SK-N-SH (cell line): ENCODE results near the gene APH1B. TPM values are rescaled to one million over a fixed set of nuclear protein-coding genes. Genes with fewer than 3 reads are reported as not detected.

Experiments
- CTCF ChIA-PET: fragments of 300-600, 350-600 bp; formaldehyde crosslinking; extraction: SDS; loops from one replicate; lab custom pipeline; 2021; lab: Yijun Ruan, JAX
- POLR2A ChIA-PET: fragments of 350-600 bp; sonication (Branson Sonifier 250); formaldehyde crosslinking; extraction: SDS; loops from one replicate; lab custom pipeline; 2020; ENCODE audit warnings: antibody characterized with exemption, inconsistent platforms; lab: Yijun Ruan, JAX
- DNase-seq: peaks from one replicate; pipeline ENCODE4 v3.0.0; 2012
- H2AFZ ChIP-seq: fragments of 200-600 bp; sonication (generic); 2 replicates; pipeline ENCODE4 v1.8.1; 2016; ENCODE audit warnings: antibody characterized with exemption, mild to moderate bottlenecking, low read depth
- H3F3A ChIP-seq: fragments of 200-600 bp; sonication (generic); replicated peaks from 2 replicates; pipeline ENCODE3; 2016; ENCODE audit warnings: antibody characterized with exemption, mild to moderate bottlenecking; ENCODE audit not compliant: insufficient read depth
- H3K27ac ChIP-seq, 2 experiments: fragments of 200-500 bp in 1 of 2; fragments of 200-600 bp in 1 of 2; sonication (Bioruptor generic) in 1 of 2; sonication (generic), shearing (Covaris generic) in 1 of 2; 2 replicates each; pipeline versions ENCODE4 v1.5.1 to v1.6.1; 2014 to 2016; ENCODE audit warnings: low read depth in 2 of 2, inconsistent platforms in 1 of 2, low read length in 1 of 2, mild to moderate bottlenecking in 1 of 2, mixed read lengths in 1 of 2
- H3K27me3 ChIP-seq: fragments of 200-600 bp; sonication (generic), shearing (Covaris generic); 2 replicates; pipeline ENCODE4 v1.6.1; 2016; ENCODE audit warnings: mixed run types; ENCODE audit not compliant: insufficient read depth
- H3K36me3 ChIP-seq, 2 experiments: fragments of 200-500 bp in 1 of 2; fragments of 200-600 bp in 1 of 2; sonication (Bioruptor generic) in 1 of 2; sonication (generic) in 1 of 2; replicated peaks in 1 of 2; 2 replicates each; pipeline versions ENCODE3 to v1.5.1; 2014 to 2016; ENCODE audit warnings: low read length in 1 of 2, mild to moderate bottlenecking in 1 of 2; ENCODE audit not compliant: insufficient read depth in 2 of 2, control insufficient read depth in 1 of 2
- H3K4me1 ChIP-seq, 2 experiments: fragments of 200-500 bp in 1 of 2; fragments of 200-600 bp in 1 of 2; sonication (Bioruptor generic) in 1 of 2; sonication (generic), shearing (Covaris generic) in 1 of 2; 2 replicates each; pipeline versions ENCODE4 v1.5.1 to v1.6.1; 2014 to 2016; ENCODE audit warnings: low read depth in 1 of 2, low read length in 1 of 2, mixed run types in 1 of 2; ENCODE audit not compliant: insufficient read depth in 2 of 2, control insufficient read depth in 1 of 2
- H3K4me2 ChIP-seq: fragments of 200-600 bp; sonication (generic), shearing (Covaris generic); 2 replicates; pipeline ENCODE4 v1.6.1; 2017; ENCODE audit warnings: mixed run types
- H3K4me3 ChIP-seq, 2 experiments: fragments of 200-500 bp in 1 of 2; fragments of 200-600 bp in 1 of 2; sonication (Bioruptor generic) in 1 of 2; sonication (generic), shearing (Covaris generic) in 1 of 2; 2 replicates each; pipeline versions ENCODE4 v1.5.1 to v1.8.1; 2014 to 2016; ENCODE audit warnings: low read depth in 2 of 2, inconsistent platforms in 1 of 2, low read length in 1 of 2, mild to moderate bottlenecking in 1 of 2, mixed read lengths in 1 of 2, moderate library complexity in 1 of 2
- H3K79me2 ChIP-seq: fragments of 200-600 bp; sonication (generic); 2 replicates; pipeline ENCODE4 v1.8.1; 2017; ENCODE audit warnings: mild to moderate bottlenecking; ENCODE audit not compliant: insufficient read depth
- H3K9ac ChIP-seq: fragments of 200-600 bp; sonication (generic); 2 replicates; pipeline ENCODE4 v1.6.1; 2017; ENCODE audit warnings: mixed run types
- H3K9me2 ChIP-seq: fragments of 200-600 bp; sonication (generic); 2 replicates; pipeline ENCODE4 v1.6.1; 2017; ENCODE audit warnings: mixed run types
- H3K9me3 ChIP-seq: fragments of 200-600 bp; sonication (generic); 2 replicates; pipeline ENCODE4 v1.6.1; 2017; ENCODE audit warnings: mixed run types, mild to moderate bottlenecking, moderate library complexity
- H4K20me1 ChIP-seq: fragments of 200-600 bp; sonication (generic); 2 replicates; pipeline ENCODE4 v1.6.1; 2017; ENCODE audit warnings: mild to moderate bottlenecking, mixed run types; ENCODE audit not compliant: insufficient read depth
- CHD2 ChIP-seq: fragments of 150-350 bp; IDR thresholded peaks from 2 replicates; pipeline ENCODE4 v1.6.1; 2018; ENCODE audit warnings: low read length; ENCODE audit not compliant: partially characterized antibody
- EZH2phosphoT487 ChIP-seq: fragments of 200-600 bp; sonication (generic); IDR thresholded peaks from 2 replicates; pipeline ENCODE4 v1.6.1; 2017; ENCODE audit warnings: low read depth, mixed run types, mild to moderate bottlenecking, antibody characterized with exemption, moderate library complexity, borderline replicate concordance
- FOXJ3 ChIP-seq: sonication (generic); formaldehyde crosslinking; IDR thresholded peaks from 2 replicates; pipeline ENCODE4 v1.5.1; 2020; ENCODE audit warnings: mild to moderate bottlenecking, missing genetic modification reagents
- GABPA ChIP-seq: IDR thresholded peaks from 2 replicates; pipeline ENCODE4 v1.4.0; 2012; ENCODE audit warnings: low read depth, mild to moderate bottlenecking
- MXI1 ChIP-seq: IDR thresholded peaks from 2 replicates; pipeline ENCODE4 v1.6.1; 2012; ENCODE audit warnings: mild to moderate bottlenecking, low read depth, low read length, improper control_type of control experiment
- NFIC ChIP-seq: IDR thresholded peaks from 2 replicates; pipeline ENCODE4 v1.4.0; 2012; ENCODE audit warnings: borderline replicate concordance
- POLR2AphosphoS5 ChIP-seq: IDR thresholded peaks from 2 replicates; pipeline ENCODE4 v1.6.1; 2012; ENCODE audit warnings: low read depth, low read length
- RCOR1 ChIP-seq: fragments of 150-350 bp; IDR thresholded peaks from 2 replicates; pipeline ENCODE4 v1.6.1; 2017; ENCODE audit warnings: antibody characterized with exemption, low read length
- RXRA ChIP-seq: IDR thresholded peaks from 2 replicates; pipeline ENCODE4 v1.4.0; 2012; ENCODE audit warnings: low read depth, mild to moderate bottlenecking, borderline replicate concordance
- SMC3 ChIP-seq: IDR thresholded peaks from 2 replicates; pipeline ENCODE4 v1.6.1; 2012; ENCODE audit warnings: low read depth, low read length, improper control_type of control experiment
- TCF12 ChIP-seq: IDR thresholded peaks from 2 replicates; pipeline ENCODE4 v1.4.0; 2012
- TEAD4 ChIP-seq: IDR thresholded peaks from 2 replicates; pipeline ENCODE4 v1.4.0; 2012; ENCODE audit warnings: mild to moderate bottlenecking, borderline replicate concordance; ENCODE audit not compliant: insufficient read depth
- USF2 ChIP-seq: fragments of 150-350 bp; IDR thresholded peaks from 2 replicates; pipeline ENCODE4 v1.6.1; 2017; ENCODE audit warnings: antibody characterized with exemption, low read length, low read depth, borderline replicate concordance
- ZBTB33 ChIP-seq: IDR thresholded peaks from 2 replicates; pipeline ENCODE4 v1.4.0; 2012; ENCODE audit warnings: low read depth, borderline replicate concordance
- WGBS: methylation state at CpG from one replicate; pipeline ENCODE4 v1.1.6; 2017; ENCODE audit warnings: low lambda C conversion rate; 5-methylcytosine and 5-hydroxymethylcytosine counted together
- polyA plus RNA-seq, 3 experiments: library from polyadenylated mRNA; depleted of rRNA; stranded (reverse); fragments of >200 nt; gene quantifications; 2 replicates each; pipeline ENCODE4 v1.2.3, GENCODE V29; 2012
- TF ChIP-seq, protein P1 (sequence below): IDR thresholded peaks from 2 replicates; pipeline ENCODE4 v1.4.0; 2012; ENCODE audit warnings: low read depth
- TF ChIP-seq, protein P2 (sequence below): IDR thresholded peaks from 2 replicates; pipeline ENCODE4; 2012
- TF ChIP-seq, protein P3 (sequence below): IDR thresholded peaks from 2 replicates; pipeline ENCODE4 v1.4.0; 2012; ENCODE audit warnings: low read depth, borderline replicate concordance

The APH1B gene
- polyA plus RNA-seq, 1 of the 3 experiments (the other 2 are of a cell fraction), result 7.6 TPM

GRCh38 chr15:63323798-63324563, 46.6 kb downstream of the APH1B start:
- H3K9ac ChIP-seq, result no peak overlapping the region
- POLR2A ChIA-PET, result interaction anchor here (0.6 kb wide), 1 partner anchor 482 kb away, joined by 4 read pairs; no protein-coding TSS in a partner anchor
- H3K9me2 ChIP-seq, result no peaks in the 10 kb centered on the region
- peaks cover 10% of the 10 kb centered on the region for H3F3A ChIP-seq
- no peaks in the 10 kb centered on the region for H4K20me1 ChIP-seq
- TF ChIP-seq POLR2AphosphoS5 (no peak), FOXJ3 (CRISPR knock-in tag) (no peak), RCOR1 (no peak), TEAD4 (no peak), CHD2 (no peak), NFIC (no peak), SMC3 (no peak), RXRA (no peak), MXI1 (no peak), USF2 (no peak), ZBTB33 (no peak), TCF12 (no peak), EZH2phosphoT487 (no peak), GABPA (no peak)
- TF ChIP-seq, protein P1, sequence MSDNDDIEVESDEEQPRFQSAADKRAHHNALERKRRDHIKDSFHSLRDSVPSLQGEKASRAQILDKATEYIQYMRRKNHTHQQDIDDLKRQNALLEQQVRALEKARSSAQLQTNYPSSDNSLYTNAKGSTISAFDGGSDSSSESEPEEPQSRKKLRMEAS, result no peak
- TF ChIP-seq, protein P2, sequence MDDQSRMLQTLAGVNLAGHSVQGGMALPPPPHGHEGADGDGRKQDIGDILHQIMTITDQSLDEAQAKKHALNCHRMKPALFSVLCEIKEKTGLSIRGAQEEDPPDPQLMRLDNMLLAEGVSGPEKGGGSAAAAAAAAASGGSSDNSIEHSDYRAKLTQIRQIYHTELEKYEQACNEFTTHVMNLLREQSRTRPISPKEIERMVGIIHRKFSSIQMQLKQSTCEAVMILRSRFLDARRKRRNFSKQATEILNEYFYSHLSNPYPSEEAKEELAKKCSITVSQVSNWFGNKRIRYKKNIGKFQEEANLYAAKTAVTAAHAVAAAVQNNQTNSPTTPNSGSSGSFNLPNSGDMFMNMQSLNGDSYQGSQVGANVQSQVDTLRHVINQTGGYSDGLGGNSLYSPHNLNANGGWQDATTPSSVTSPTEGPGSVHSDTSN, result no peak
- TF ChIP-seq, protein P3, sequence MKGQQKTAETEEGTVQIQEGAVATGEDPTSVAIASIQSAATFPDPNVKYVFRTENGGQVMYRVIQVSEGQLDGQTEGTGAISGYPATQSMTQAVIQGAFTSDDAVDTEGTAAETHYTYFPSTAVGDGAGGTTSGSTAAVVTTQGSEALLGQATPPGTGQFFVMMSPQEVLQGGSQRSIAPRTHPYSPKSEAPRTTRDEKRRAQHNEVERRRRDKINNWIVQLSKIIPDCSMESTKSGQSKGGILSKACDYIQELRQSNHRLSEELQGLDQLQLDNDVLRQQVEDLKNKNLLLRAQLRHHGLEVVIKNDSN, result no peak
- no peak overlapping the region for H3K4me2 ChIP-seq
- 92% methylated on average over 9 of the region's 9 CpGs for WGBS
- H3K79me2 ChIP-seq, result no peaks in the 10 kb centered on the region
- H3K4me3 ChIP-seq, result no peak overlapping the region
- H3K9me3 ChIP-seq, result no peaks in the 10 kb centered on the region
- peak overlapping the region in 1 of 2 experiments; percentile 36; a peak in 1 of 4 replicates for H3K27ac ChIP-seq
- peaks cover 0 to 9% of the 10 kb centered on the region in 2 experiments for H3K36me3 ChIP-seq
- CTCF ChIA-PET, result interaction anchor here (0.6 to 1.3 kb wide), 3 partner anchors 33 to 56 kb away, joined by 3 to 5 read pairs (median 5); no protein-coding TSS in a partner anchor
- DNase-seq, result peak; percentile 31
- H3K4me1 ChIP-seq, result peaks cover 9 to 14% of the 10 kb centered on the region in 2 experiments; a peak in 3 of 4 replicates
- no peak overlapping the region for H2AFZ ChIP-seq
- H3K27me3 ChIP-seq, result no peaks in the 10 kb centered on the region
